SU-DHL-6 (cell line): ENCODE measurements around the gene SCRN2.
A peak's percentile ranks its signal among the peaks of the same experiment; 100 is the strongest.

ENCODE experiments used
- H2AFZ ChIP-seq: fragments of 200-600 bp; sonication (generic); 2 replicates; pipeline ENCODE4 v1.6.1; 2014; ENCODE audit warnings: low read depth, mild to moderate bottlenecking, moderate library complexity, mixed read lengths, antibody characterized with exemption, low read length; ENCODE audit not compliant: severe bottlenecking
- H3F3A ChIP-seq: fragments of 200-600 bp; shearing (Covaris generic); 2 replicates; pipeline ENCODE4 v1.6.0; 2016; ENCODE audit warnings: antibody characterized with exemption, mild to moderate bottlenecking; ENCODE audit not compliant: insufficient read depth
- H3K27ac ChIP-seq: fragments of 200-600 bp; sonication (generic); 2 replicates; pipeline ENCODE4 v1.5.1; 2016; ENCODE audit warnings: low read depth, mild to moderate bottlenecking, low read length, moderate library complexity, mixed read lengths
- H3K27me3 ChIP-seq: fragments of 200-600 bp; sonication (generic), shearing (Covaris generic); 2 replicates; pipeline ENCODE4 v1.6.0; 2014; ENCODE audit warnings: mild to moderate bottlenecking, low read length
- H3K36me3 ChIP-seq: fragments of 200-600 bp; sonication (generic); 2 replicates; pipeline ENCODE4 v1.6.1; 2014; ENCODE audit warnings: mild to moderate bottlenecking, low read length, mixed read lengths
- H3K4me2 ChIP-seq: fragments of 300-600, 200-600 bp; shearing (Covaris generic), sonication (generic); 2 replicates; pipeline ENCODE4 v1.6.0; 2014; ENCODE audit warnings: low read length, low read depth, mild to moderate bottlenecking; ENCODE audit not compliant: poor library complexity, severe bottlenecking
- H3K4me3 ChIP-seq: fragments of 200-600 bp; sonication (generic); 2 replicates; pipeline ENCODE4 v1.5.1; 2014; ENCODE audit warnings: antibody characterized with exemption, low read length, mild to moderate bottlenecking, mixed read lengths; ENCODE audit not compliant: insufficient read depth, poor library complexity, severe bottlenecking
- H3K79me2 ChIP-seq: fragments of 200-600 bp; sonication (generic); 2 replicates; pipeline ENCODE4 v1.6.1; 2014; ENCODE audit warnings: mild to moderate bottlenecking, low read length, moderate library complexity; ENCODE audit not compliant: insufficient read depth
- H3K9ac ChIP-seq: fragments of 200-600 bp; sonication (generic); 2 replicates; pipeline ENCODE4 v1.7.0; 2014; ENCODE audit warnings: mild to moderate bottlenecking, low read length
- H3K9me2 ChIP-seq: fragments of 200-600 bp; sonication (generic); replicated peaks from 2 replicates; pipeline ENCODE4 v1.6.1; 2014; ENCODE audit warnings: low read length; ENCODE audit not compliant: insufficient read depth
- H3K9me3 ChIP-seq: fragments of 200-600 bp; sonication (generic); 2 replicates; pipeline ENCODE4 v1.6.1; 2014; ENCODE audit warnings: low read length, mixed read lengths; ENCODE audit not compliant: insufficient read depth
- H4K20me1 ChIP-seq: fragments of 200-600 bp; sonication (generic); 2 replicates; pipeline ENCODE4 v1.6.1; 2014; ENCODE audit warnings: low read depth, mild to moderate bottlenecking, antibody characterized with exemption, low read length, moderate library complexity, mixed read lengths
- CTCF ChIP-seq: fragments of 200-600 bp; sonication (generic); IDR thresholded peaks from one replicate; pipeline ENCODE4 v1.5.1; 2017; ENCODE audit warnings: antibody characterized with exemption, mild to moderate bottlenecking, low read length, moderate library complexity; ENCODE audit not compliant: insufficient read depth, poor library complexity, severe bottlenecking
- EZH2phosphoT487 ChIP-seq: fragments of 200-600 bp; sonication (generic), shearing (Covaris generic); conservative IDR thresholded peaks from 2 replicates; pipeline ENCODE4 v1.6.1; 2018; ENCODE audit warnings: mild to moderate bottlenecking, antibody characterized with exemption, low read length, moderate library complexity, mixed read lengths

The SCRN2 gene

DNA sequence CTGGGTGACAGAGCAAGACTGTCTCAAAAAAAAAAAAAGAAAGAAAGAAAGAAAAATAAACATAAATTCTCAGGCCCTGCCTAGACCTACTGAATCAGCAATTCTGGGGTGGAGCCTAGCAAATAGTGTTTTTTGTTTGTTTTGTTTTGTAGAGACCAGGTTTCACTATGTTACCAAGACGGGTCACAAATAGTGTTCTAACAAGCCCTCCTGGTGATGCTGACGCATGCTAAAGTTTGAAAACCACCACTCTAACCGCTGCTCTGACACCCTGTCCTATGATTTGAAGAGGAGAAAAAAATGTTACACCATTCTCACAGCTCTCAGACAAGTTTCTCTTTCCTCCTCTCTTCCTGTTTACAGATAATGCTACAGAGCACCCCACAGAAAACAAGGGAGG is 11.2 kb downstream of the SCRN2 start:
- Histone ChIP-seq H3K4me2 (peak overlapping the region; percentile 99), H3K9me2 (no peaks in the 10 kb centered on the region), H3K36me3 (peaks cover 2% of the 10 kb centered on the region; the same call in 1 of the 2 replicates), H3K4me3 (no peak overlapping the region), H3F3A (no peaks in the 10 kb centered on the region), H4K20me1 (no peaks in the 10 kb centered on the region), H3K9ac (peak overlapping the region; percentile 78; the same call in 1 of the 2 replicates), H3K27ac (no peak overlapping the region), H3K9me3 (no peaks in the 10 kb centered on the region), H3K79me2 (peaks cover 14% of the 10 kb centered on the region), H2AFZ (no peak overlapping the region), H3K27me3 (no peaks in the 10 kb centered on the region)
- no peak for TF ChIP-seq EZH2phosphoT487
- no peak for TF ChIP-seq CTCF

DNA sequence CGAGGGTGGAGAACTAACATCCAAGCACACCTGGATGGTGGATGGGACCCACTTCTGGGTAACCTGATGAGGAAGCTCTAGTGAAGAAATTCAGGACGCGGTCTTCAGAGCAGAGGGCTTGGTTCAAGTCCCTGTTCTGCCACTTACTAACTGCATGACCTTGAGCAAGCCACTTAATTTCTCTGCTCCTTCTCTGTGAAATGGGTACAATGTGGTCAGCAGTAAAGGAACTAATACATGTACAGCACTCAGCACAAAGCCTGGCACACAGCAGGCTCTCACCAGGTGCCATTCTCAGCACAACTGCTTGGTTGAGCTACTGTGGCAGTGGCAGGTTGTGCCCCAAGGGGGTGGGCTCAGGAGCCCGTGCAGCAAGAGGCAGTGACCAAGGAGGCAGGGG is 17.6 kb downstream of the SCRN2 start:
- Histone ChIP-seq H3K9me3 (no peaks in the 10 kb centered on the region), H3K4me2 (no peak overlapping the region), H3F3A (no peaks in the 10 kb centered on the region), H3K27me3 (no peaks in the 10 kb centered on the region), H3K36me3 (peaks cover 2% of the 10 kb centered on the region; the same call in 1 of the 2 replicates), H3K9me2 (no peaks in the 10 kb centered on the region), H3K4me3 (no peak overlapping the region), H2AFZ (no peak overlapping the region), H4K20me1 (no peaks in the 10 kb centered on the region), H3K27ac (no peak overlapping the region), H3K9ac (no peak overlapping the region), H3K79me2 (peaks cover 12% of the 10 kb centered on the region; the same call in 1 of the 2 replicates)
- no peak for TF ChIP-seq CTCF
- no peak for TF ChIP-seq EZH2phosphoT487

DNA sequence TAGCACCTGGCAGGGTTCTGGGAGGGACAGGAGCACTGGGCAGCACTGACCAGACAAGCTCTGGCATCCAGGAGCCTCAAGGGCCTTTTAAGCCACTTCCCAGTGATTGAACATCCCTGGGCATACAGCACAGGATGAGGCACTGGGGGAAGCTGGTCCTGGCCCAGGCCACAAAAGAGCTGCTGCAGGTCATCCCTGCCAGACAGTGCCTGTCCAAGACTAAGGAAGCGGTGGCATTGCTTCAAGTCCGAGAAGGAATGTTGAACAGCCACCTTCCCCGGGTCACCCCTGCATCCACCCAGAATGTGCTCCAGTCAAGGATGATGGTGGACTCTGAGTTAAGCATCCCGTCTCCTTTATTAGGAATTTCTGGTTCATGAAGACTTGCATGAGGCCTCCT is 18.3 kb downstream of the SCRN2 start:
- Histone ChIP-seq H2AFZ (no peak overlapping the region), H3K9me3 (no peaks in the 10 kb centered on the region), H3K79me2 (peaks cover 12% of the 10 kb centered on the region; the same call in 1 of the 2 replicates), H3K9ac (peak overlapping the region; percentile 80; the same call in 1 of the 2 replicates), H3F3A (no peaks in the 10 kb centered on the region), H3K27ac (no peak overlapping the region), H3K4me3 (no peak overlapping the region), H3K36me3 (peaks cover 2% of the 10 kb centered on the region; the same call in 1 of the 2 replicates), H3K27me3 (no peaks in the 10 kb centered on the region), H3K9me2 (no peaks in the 10 kb centered on the region), H3K4me2 (no peak overlapping the region), H4K20me1 (no peaks in the 10 kb centered on the region)
- TF ChIP-seq EZH2phosphoT487 = no peak
- TF ChIP-seq CTCF = no peak
